Hepatocyte (in vitro differentiated cells): ENCODE results near the gene MYO3A. TPM values are rescaled to one million over a fixed set of nuclear protein-coding genes. Genes with fewer than 3 reads are reported as not detected.

Experiments
- DNase-seq: peaks from one replicate; pipeline ENCODE4 v3.0.0-alpha.2; 2016; ENCODE audit warnings: low spot score
- H2AFZ ChIP-seq: fragments of 200-600 bp; sonication (generic); 2 replicates; pipeline ENCODE4 v1.6.0; 2016; ENCODE audit warnings: antibody characterized with exemption, mild to moderate bottlenecking
- H3K27ac ChIP-seq: fragments of 200-600 bp; sonication (generic); 2 replicates; pipeline ENCODE4 v1.5.1; 2016; ENCODE audit warnings: mild to moderate bottlenecking
- H3K27me3 ChIP-seq: fragments of 200-600 bp; sonication (generic); 2 replicates; pipeline ENCODE4 v1.6.1; 2016
- H3K36me3 ChIP-seq: fragments of 200-600 bp; sonication (generic); replicated peaks from 2 replicates; pipeline ENCODE4 v1.5.1; 2016; ENCODE audit warnings: low read depth; ENCODE audit not compliant: insufficient read depth
- H3K4me1 ChIP-seq: fragments of 200-600 bp; sonication (generic); 2 replicates; pipeline ENCODE4 v1.5.1; 2016; ENCODE audit warnings: mild to moderate bottlenecking, moderate library complexity; ENCODE audit not compliant: insufficient read depth
- H3K4me2 ChIP-seq: fragments of 200-600 bp; sonication (generic); 2 replicates; pipeline ENCODE4 v1.6.0; 2016
- H3K4me3 ChIP-seq: fragments of 200-600 bp; sonication (generic); 2 replicates; pipeline ENCODE4 v1.5.1; 2016; ENCODE audit warnings: mild to moderate bottlenecking
- H3K79me2 ChIP-seq: fragments of 200-600 bp; sonication (generic); 2 replicates; pipeline ENCODE4 v1.6.0; 2017; ENCODE audit warnings: mild to moderate bottlenecking
- H3K9me2 ChIP-seq: fragments of 200-600 bp; sonication (generic); replicated peaks from 2 replicates; pipeline ENCODE4 v1.6.0; 2017; ENCODE audit warnings: mild to moderate bottlenecking; ENCODE audit not compliant: insufficient read depth
- H3K9me3 ChIP-seq: fragments of 200-600 bp; sonication (generic); 2 replicates; pipeline ENCODE4 v1.5.1; 2016; ENCODE audit warnings: low read depth, mild to moderate bottlenecking
- H4K20me1 ChIP-seq: fragments of 200-600 bp; sonication (generic); 2 replicates; pipeline ENCODE4 v1.6.0; 2016; ENCODE audit warnings: mild to moderate bottlenecking; ENCODE audit not compliant: insufficient read depth, poor library complexity, severe bottlenecking
- CTCF ChIP-seq: fragments of 200-600 bp; sonication (generic); IDR thresholded peaks from 2 replicates; pipeline ENCODE4 v1.5.1; 2016; ENCODE audit warnings: antibody characterized with exemption, mild to moderate bottlenecking; ENCODE audit not compliant: poor library complexity
- EZH2 ChIP-seq: fragments of 200-600 bp; sonication (generic); IDR thresholded peaks from 2 replicates; pipeline ENCODE4 v1.6.1; 2016; ENCODE audit warnings: antibody characterized with exemption, mild to moderate bottlenecking, borderline replicate concordance
- EZH2phosphoT487 ChIP-seq: fragments of 200-600 bp; sonication (generic); IDR thresholded peaks from one replicate; pipeline ENCODE4 v1.6.1; 2018; ENCODE audit warnings: antibody characterized with exemption, mild to moderate bottlenecking, low read depth, moderate library complexity; ENCODE audit not compliant: unreplicated experiment, severe bottlenecking
- WGBS: methylation state at CpG from one replicate; pipeline ENCODE4 v1.1.6; 2016; ENCODE audit warnings: low lambda C conversion rate; ENCODE audit errors: missing lambda C conversion rate; 5-methylcytosine and 5-hydroxymethylcytosine counted together
- polyA plus RNA-seq: library from polyadenylated mRNA; unstranded; fragments of >200 nt; fragmentation: Nextera tagmentation; extraction: Ambion mirVana; gene quantifications from 2 replicates; pipeline ENCODE4 v1.2.1, GENCODE V29; 2016
- total RNA-seq: library from RNA; depleted of rRNA; stranded (reverse); fragments of >200 nt; gene quantifications from 2 replicates; pipeline ENCODE4 v1.2.3, GENCODE V29; 2014

The MYO3A gene
- total and polyA plus RNA-seq, 2 experiments from 2014 or later = 0.93 to 1.1 TPM

DNA sequence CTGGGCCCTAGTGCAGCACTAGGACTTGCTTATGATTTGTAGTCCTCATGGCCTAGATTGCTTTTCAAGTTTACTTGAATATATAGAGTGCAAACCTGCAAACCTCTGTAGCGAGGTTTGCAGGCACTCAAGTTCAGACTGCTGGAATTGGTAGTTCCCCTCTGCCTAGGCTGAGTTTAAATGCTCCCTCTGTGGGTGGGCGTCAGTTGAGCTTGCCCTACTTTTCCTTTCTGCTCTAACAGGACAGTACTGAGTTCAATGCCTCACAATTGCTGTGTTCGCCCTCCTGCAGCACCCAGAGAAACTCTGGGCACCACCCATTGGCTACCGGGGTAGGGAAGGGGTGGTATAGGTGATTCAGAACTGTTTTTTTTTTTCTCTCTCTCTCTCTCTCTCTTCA, 31.6 kb downstream of the MYO3A start:
- no peak for TF ChIP-seq EZH2
- no peak for TF ChIP-seq EZH2phosphoT487
- no peak for TF ChIP-seq CTCF
- Histone ChIP-seq H3K4me3 (no peak overlapping the region), H3K79me2 (no peaks in the 10 kb centered on the region), H3K27me3 (no peaks in the 10 kb centered on the region), H3K27ac (no peak overlapping the region), H3K4me1 (no peaks in the 10 kb centered on the region), H3K4me2 (no peak overlapping the region), H4K20me1 (no peaks in the 10 kb centered on the region), H3K9me2 (no peaks in the 10 kb centered on the region), H3K36me3 (no peaks in the 10 kb centered on the region), H3K9me3 (no peaks in the 10 kb centered on the region), H2AFZ (no peak overlapping the region)
- 88% methylated on average over 4 of the region's 4 CpGs for WGBS
- DNase-seq = no peak

DNA sequence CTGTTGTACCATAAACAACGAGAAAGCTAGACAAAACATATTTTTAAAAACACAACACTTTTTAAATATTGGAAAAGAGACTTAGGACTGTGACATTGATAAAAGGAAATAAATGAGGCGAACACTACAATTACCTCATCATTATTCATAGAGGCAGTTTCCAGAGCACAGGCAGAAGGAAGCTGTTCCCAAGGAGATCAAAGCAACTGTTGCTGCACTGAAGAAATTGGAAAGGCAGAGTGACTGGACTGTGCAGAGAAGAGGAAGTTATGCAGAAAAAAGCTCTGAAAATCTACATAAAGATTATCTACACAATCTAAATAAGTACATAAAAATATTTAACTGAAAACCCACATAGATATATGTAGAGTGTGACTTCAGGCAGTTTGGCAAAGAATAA, 32.8 kb downstream of the MYO3A start:
- Histone ChIP-seq H3K9me3 (no peaks in the 10 kb centered on the region), H3K79me2 (no peaks in the 10 kb centered on the region), H3K4me3 (no peak overlapping the region), H2AFZ (no peak overlapping the region), H3K27me3 (no peaks in the 10 kb centered on the region), H4K20me1 (no peaks in the 10 kb centered on the region), H3K27ac (no peak overlapping the region), H3K36me3 (no peaks in the 10 kb centered on the region), H3K4me1 (no peaks in the 10 kb centered on the region), H3K4me2 (no peak overlapping the region), H3K9me2 (no peaks in the 10 kb centered on the region)
- WGBS = 89% methylated on average over 2 of the region's 2 CpGs
- no peak for TF ChIP-seq CTCF
- no peak for TF ChIP-seq EZH2
- TF ChIP-seq EZH2phosphoT487 = no peak
- DNase-seq = no peak

DNA sequence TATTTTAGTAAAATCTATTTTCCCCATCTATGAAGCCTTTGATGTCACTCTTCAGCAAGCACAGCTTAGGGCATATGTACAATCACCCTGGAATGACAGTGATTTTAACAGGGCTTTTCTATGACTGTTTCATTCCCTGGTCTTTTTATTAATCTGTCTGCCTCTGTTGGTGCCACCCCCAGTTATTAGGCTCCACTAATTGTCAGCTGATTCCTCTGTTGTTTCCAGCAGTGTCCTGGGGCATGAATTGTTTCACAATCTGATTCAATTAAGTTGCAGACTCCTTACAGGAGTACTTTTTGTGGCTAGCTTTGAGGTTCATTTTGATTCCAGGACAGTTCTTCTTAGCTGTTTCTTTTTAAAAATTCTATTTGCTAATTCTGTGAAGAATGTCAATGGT, 38.6 kb downstream of the MYO3A start:
- TF ChIP-seq EZH2 = no peak
- no peak for TF ChIP-seq EZH2phosphoT487
- TF ChIP-seq CTCF = no peak
- Histone ChIP-seq H3K9me2 (no peaks in the 10 kb centered on the region), H3K4me1 (no peaks in the 10 kb centered on the region), H3K9me3 (no peaks in the 10 kb centered on the region), H3K27ac (no peak overlapping the region), H3K4me3 (no peak overlapping the region), H2AFZ (no peak overlapping the region), H3K36me3 (no peaks in the 10 kb centered on the region), H4K20me1 (no peaks in the 10 kb centered on the region), H3K27me3 (no peaks in the 10 kb centered on the region), H3K79me2 (no peaks in the 10 kb centered on the region), H3K4me2 (no peak overlapping the region)
- DNase-seq = no peak

- no peak overlapping the region for H3K4me3 ChIP-seq
- H3K4me2 ChIP-seq = no peak overlapping the region
- no peaks in the 10 kb centered on the region for H3K9me2 ChIP-seq
- H3K9me3 ChIP-seq = no peaks in the 10 kb centered on the region
- TF ChIP-seq EZH2 (no peak), EZH2phosphoT487 (no peak), CTCF (no peak)
- H2AFZ ChIP-seq = no peak overlapping the region
- no peak for DNase-seq
- no peak overlapping the region for H3K27ac ChIP-seq
- no peaks in the 10 kb centered on the region for H3K79me2 ChIP-seq
- H3K36me3 ChIP-seq = no peaks in the 10 kb centered on the region
- no peaks in the 10 kb centered on the region for H4K20me1 ChIP-seq
- WGBS = 83% methylated on average over 3 of the region's 3 CpGs
- no peaks in the 10 kb centered on the region for H3K4me1 ChIP-seq
- H3K27me3 ChIP-seq = no peaks in the 10 kb centered on the region
These were observed 40.9 kb downstream of the MYO3A start for GRCh38 chr10:25974897-25975459.
